GM21576 (cell line): ENCODE results near the gene PSMD9.
"Not testable (repeated sequence)": the region's sequence is repeated elsewhere in the genome, so short reads cannot be mapped to it uniquely, and the experiment has no call there.

ENCODE experiments used
- ATAC-seq: cut with Tn5 transposase; IDR thresholded peaks from one replicate; pipeline ENCODE4 v1.9.1; 2021; ENCODE audit warnings: mild to moderate bottlenecking, moderate library complexity; ENCODE audit not compliant: unreplicated experiment

Gene PSMD9

DNA sequence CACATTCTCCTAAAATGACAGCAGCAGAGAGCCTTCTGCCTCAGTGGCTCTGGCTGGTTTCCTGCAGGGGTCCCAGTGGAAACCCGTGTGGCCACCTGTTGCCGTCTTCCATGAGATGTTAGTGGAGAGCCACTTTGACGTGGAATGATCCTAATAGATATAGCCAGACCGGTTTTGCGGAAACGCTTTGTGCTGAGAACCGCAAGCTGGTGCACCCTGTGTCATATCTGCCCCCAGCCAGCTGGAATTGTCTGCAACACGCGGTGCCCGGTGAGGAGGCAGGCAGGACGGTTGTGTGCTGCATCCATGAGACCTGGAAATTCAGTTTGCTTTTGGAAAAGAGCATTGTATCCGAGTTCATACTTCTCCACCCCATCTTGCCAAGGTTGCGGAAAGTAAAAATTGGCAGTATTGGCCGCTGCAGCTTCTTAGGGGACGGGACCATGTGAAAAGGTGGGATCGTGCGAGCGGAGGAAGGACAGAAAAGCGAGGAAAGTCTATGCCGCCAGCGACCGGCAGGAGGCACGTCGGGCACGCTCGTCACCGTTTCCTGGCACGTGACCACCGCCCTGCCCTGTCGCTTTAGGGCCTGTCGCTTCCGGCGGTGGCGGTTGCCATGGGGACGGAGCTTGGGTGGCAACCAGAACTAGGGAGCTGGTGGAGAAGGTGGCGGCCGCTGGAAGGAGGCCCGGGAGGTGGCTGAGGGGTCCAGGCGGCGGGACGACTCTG is 29.5 kb downstream of the PSMD9 start, which contains the start of gene CFAP251:
Gene CFAP251 (plus strand): TSS at position 643 of the 729 bp plus-strand sequence. CDS start 2,714 bp downstream, outside the sequence.
- ATAC-seq, result peak; percentile 90

DNA sequence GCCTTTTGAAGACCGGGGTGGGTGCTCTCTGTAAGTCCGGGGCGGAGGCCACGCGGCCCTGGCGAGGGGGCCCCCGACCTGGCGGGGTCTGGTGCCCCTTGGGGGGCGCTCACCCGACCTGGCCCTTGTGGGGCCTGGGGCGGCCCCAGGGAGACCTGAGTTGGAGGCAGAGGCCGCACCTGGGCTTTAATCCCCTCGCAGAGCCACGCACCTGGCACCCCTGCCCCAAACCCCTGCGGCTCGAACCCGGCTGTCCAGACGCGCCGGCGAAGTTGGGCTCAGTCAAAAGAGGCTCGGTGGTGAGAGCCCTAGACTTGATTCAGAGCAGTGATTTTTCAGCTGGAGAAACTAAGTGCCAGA is 30.1 kb downstream of the PSMD9 start:
- no peak for ATAC-seq

DNA sequence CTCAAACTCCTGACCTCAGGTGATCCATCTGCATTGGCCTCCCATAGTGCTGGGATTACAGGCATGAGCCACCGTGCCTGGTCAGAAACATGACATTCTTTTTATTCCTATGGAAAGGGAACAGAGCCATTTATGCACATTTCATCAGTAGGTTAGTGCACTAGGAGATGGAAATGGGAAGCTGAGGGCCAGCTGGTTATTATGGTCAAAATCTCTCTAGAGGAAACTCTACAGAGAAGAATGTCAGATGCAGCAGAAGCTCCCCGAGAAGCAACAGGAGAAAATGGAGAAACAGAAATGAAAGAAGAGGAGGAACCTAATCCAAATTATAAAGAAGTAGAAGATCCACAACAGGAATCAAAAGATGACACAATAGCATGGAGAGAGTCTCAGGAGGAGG is 32.5 kb downstream of the PSMD9 start:
- ATAC-seq, result no peak

DNA sequence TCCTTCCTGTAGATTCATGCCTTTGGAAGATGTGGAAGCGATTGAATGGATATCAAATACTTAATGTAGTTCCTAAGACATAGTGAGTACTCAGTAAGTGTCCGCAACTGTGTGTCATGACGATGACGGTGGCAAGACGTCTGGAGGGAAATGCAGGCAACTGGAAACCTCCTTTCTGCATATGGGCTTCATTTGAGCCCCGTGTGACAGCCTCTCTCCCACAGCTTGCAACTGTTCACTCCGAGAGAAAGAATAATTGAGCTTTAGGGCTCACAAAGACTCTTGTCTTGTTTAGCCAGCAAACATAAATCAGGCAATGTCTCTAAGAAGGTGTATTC is 36.7 kb downstream of the PSMD9 start:
- ATAC-seq, result no peak

DNA sequence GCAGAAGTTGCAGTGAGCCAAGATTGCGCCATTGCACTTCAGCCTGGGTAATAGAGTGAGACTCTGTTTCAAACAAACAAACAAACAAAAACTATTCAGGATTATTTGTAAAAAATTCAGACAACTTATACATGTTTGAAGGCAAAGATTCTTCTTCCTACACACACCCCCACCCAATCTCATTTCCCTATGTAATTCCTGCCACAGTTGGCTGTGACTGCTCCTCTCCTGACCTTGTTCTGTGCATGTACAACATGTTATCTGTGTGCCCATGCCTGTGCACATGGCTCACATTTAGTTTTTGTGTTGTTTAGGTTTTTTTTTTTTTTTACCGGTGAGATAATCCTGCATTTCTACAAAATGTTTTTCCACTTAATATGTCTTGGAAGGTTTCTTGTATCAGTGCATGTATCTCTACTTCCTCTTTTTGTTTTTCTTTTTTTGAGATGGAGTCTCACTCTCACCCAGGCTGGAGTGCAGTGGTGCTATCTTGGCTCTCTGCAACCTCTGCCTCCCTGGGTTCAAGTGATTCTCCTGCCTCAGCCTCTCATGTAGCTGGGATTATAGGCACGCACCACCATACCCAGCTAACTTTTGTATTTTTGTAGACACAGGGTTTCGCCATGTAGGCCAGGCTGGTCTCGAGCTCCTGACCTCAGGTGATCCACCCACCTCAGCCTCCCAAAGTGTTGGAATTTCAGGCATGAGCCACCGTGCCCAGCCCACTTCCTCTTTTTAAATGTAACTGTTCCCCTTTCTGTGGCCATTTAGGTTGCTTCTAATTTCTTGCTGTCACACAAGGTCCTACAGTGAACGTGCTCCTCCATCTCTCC is 38.5 kb downstream of the PSMD9 start:
- ATAC-seq, result no peak

DNA sequence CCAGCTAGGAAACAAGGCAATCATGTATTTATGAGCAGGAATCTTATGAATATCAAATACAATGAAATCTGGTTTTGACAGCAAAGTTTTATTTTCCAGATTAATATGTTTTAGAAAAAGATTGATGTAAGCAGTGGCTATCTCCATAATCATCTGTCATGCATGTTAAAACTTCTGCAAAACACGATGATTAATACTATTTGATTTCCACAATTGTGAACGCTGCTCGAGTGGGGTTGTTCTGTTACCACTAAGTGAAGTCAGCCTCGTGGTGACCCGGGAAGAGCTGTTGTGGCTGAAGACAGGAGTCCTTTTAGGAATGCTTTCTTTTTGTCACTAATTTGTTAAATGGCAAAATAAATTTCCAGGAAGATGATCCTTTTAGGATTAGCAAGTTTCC is 39.2 kb downstream of the PSMD9 start:
- no peak for ATAC-seq

DNA sequence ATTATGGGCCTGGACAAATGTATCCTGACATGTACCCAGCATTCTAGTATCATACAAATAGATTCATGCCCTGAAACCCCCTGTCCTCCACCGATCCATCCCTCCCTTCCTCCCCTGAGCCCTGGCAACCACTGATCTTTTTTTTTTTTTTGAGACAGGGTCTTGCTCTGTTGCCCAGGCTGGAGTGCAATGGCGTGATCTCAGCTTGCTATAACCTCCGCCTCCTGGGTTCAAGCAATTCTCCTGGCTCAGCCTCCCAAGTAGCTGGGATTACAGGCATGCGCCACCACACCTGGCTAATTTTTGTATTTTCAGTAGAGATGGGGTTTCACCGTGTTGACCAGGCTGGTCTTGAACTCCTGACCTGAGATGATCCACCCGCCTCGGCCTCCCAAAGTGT is 41.0 kb downstream of the PSMD9 start:
- not testable (repeated sequence) for ATAC-seq

DNA sequence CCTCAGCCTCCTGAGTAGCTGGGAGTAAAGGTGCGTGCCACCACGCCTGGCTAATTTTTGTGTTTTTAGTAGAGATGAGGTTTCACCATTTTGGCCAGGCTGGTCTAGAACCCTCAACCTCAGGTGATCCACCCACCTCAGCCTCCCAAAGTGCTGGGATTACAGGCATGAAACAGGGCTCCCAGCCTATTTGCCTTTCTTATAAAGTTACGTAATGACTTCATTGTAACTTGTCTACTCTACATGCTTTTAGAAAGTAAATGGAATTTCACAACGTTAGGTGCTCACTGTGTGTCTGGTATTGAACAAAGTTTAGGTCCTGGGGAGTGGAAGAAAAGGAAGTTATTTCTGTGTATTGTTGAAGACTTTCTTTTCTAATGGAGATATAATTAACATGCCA is 42.3 kb downstream of the PSMD9 start:
- ATAC-seq, result no peak

DNA sequence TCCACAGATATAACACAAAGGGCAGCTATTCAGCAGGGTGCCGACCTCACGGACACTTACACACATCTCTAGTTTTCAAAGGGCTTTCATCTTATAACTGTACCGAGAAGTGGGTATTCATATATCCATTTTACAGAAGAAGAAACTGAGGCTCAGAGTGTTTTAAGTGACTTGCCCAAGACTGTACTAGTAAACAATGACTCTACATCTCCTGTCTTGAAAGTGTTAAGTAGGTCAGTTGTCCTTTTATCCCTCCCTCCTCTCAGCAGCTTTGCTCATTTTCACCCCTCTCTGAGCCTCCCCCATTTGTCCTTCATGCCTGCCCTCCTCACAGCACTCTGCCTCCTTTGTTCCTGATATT is 43.6 kb downstream of the PSMD9 start:
- ATAC-seq, result no peak

DNA sequence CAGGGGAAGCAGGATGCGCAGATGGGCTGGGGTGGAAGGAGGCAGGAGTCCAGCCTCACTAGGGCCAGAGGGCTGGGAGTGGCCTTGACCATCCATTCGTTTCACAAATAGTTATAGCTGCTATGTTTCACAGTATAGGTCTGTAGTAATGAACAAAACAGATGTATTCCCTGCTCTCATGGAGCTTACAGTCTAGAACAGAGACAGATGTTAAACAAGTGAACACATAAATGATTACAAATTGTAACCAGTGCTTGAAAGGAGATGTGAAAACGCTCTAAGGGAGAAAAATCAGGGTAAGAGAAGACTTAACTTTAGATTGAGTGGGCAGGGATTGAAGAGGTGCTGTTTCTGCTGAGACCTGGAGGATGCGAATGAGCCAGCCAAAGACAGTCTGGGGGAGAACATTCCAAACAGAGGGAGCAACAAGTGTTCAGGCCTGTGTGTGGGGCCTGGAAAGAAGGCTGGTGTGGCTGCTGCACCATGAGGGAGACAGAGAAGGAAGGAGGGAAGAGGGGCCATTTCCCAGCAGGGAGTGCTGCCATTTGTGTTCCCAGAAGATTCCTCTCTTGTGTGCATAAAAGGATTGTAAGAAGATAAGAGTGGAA is 44.4 kb downstream of the PSMD9 start:
- no peak for ATAC-seq

DNA sequence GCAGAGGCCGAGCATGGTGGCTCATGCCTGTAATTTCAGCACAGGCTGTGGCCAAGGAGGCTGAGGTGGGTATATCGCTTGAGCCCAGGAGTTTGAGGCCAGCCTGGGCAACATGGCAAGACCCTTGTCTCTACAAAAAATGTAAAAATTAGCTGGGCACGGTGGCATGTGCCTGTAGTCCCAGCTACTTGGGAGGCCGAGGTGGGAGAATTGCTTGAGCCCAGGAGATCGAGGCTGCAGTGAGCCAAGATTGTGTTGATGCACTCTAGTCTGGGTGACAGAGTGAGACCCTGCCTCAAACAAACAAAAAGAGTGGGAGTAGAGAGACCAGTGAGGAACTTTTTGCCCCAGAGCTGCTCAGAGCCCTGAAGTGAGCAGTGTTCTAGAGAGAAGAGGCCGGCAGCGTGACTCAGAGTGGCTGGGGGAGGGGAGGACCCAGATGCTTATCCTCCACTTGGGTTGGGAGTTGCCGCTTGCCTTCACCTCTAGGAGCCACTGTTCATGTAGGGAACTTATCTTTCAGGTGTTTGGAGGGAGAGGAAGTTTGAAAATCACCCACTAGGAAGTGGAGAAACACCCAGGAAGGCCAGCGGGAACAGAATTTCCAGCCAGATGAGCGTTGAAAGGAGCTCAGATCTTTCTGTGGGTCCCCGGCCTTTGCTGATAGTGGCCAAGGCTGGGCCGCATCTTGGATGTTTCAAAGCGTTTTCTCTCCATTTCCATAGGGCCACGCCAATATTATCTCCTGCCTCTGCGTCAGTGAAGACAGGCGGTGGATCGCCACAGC is 45.1 kb downstream of the PSMD9 start:
- no peak for ATAC-seq

DNA sequence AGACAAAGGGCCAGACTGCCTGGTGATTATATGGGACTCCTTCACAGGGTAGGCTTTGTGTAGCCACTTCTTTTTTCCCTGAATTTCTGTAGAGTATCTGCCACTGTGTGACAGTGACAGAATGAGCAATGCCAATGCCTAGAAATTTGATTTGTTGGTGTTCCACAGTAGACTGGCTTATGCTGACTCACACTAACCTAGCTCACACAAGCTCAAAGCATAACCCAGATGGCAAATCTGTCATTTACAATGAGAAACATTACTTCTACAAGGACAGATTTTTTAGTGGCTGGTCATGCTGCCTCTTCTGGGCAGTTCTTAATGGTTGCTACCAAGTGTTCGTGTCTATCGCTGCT is 45.7 kb downstream of the PSMD9 start:
- ATAC-seq, result no peak

DNA sequence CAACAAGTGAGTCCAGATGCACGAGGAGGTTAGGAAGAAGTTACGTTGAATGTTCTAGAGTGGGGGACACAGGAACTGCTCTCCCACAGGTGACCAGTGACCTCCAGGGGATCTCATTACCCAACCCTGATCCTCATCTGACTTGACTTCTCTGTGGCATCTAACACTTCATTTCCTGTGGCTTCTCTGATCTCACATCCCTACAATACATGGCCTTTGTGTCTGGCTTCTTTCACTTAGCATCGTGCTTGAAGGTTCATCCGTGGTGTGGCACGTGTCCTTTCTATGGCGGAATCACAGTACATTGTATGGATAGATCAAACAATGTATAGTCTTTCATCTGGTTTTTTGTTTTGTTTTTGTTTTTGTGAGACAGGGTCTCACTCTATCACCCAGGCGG is 49.1 kb downstream of the PSMD9 start:
- no peak for ATAC-seq

DNA sequence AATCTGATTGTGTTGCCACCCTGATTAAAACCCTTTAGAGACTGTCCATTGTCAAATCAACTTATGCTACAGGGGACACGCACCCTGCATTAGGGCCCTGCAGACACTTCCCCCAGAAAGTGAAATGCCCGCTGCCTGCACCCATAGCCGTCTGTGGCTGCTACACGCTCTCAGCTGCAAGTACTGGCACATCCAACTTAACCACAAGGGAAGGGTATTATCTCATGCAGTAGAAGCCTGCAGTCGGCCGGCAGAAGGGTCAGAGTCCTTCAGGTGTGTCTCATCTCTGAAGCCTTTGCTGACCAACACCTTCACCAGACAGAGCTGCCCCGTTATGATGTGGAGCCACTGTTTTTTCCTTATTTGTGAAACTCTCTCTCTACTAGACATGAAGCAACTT is 50.6 kb downstream of the PSMD9 start:
- no peak for ATAC-seq

DNA sequence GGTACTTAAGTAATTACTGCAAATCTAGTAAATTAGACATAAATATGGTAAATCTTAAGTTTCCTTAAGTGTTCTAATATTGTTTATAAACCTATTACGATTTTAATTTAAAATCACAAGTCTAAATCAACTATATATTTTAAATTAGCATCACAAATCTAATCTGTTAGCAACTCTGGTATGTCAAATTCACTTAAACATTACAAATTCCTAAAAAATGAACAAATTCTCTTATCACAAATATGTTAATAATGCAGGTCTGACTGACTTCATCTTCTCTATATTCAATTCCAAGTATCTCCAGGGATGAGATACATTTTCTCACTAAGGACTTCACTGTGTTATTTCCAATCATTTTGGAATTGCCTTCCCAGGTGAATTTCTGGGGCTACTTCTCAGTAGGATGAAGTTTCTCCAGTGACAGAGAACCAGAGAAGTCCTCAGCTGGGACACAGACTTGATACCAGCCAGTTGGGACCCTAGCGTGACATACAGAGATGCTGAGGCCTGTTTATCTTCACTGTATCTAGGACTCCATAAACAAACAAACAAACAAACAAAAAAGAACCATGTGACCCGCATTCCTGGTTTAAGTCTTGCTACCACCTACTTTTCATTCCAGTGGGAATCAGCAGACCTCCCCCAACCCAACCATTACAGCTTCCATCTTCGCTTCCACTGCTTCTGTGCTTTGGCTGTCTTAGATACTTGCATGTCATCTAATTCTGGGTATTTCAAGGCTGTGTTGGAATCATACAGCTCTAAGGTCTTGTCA is 51.6 kb downstream of the PSMD9 start:
- ATAC-seq, result no peak

DNA sequence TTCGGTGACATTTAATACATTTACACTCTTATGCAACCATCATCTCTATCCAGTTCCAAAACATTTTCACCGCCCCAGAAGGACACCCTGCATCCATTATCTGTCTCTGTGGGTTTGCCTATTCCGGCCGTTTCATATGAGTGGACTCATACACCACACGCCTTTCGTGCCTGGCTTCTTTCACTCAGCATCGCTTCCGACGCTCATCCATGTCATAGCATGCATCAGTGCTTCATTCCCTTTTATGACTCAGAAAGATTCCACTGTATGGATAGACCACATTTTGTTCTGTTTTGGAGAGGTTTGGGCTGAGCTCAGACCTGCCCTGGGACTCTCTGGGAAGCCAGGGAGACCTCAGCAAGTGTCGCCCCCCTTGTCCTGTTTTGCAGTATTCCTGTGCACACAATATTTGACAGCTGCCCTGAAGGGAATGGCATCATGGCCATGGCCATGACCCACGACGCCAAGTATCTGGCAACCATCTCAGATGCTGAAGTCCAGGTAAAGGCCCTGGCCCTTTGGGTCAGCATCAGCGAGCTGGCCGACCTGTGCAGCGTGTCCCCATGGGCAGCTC is 53.6 kb downstream of the PSMD9 start:
- no peak for ATAC-seq

DNA sequence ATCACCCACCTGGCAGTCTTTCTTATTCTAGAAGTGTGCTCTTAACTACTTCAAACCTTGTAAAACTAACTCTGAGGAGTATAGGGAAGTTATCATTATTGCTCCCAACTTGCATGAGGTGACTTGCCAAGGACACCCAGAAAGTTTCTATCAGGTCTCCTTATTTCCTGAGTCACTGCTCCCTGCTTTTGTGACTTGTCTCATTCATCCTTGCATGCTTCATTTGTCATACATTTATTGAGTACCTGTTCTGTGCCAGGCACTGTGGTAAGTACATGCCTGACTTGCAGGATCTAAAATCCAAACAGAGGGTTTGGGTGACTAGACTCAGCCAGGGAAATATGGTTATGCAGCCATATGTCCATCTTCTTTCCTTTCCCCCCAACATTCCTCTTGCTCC is 55.3 kb downstream of the PSMD9 start:
- no peak for ATAC-seq

DNA sequence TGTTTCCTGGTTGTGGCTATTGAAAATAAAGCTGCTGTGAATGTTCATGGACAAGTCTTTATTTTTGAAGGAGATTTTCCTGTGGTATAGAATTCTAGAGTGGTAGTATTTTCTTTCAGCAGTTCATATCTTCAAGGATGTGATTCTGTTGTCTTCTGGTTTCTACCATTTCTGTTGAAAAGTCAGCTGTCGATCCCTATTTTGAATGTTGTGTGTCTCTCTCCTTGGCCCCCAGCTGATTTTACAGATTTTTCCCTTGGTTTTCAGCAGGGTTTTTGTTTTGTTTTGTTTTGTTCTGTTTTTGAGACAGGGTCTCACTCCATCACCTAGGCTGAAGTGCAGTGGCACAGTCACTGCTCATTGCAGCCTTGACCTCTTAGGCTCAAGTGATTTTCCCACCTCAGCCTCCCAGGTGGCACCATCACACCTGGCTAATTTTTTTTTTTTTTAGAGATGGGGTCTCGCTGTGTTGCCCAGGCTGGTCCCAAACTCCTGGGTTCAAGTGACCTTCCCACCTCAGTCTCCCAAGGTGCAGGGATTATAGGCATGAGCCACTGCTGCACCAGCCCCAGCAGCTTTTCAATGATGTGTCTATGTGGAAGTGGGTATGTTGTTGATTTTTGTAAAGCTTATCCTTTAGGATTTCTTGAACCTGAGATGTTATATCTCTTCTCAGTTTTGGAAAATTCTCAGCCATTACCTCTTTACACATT is 57.9 kb downstream of the PSMD9 start:
- ATAC-seq, result no peak

DNA sequence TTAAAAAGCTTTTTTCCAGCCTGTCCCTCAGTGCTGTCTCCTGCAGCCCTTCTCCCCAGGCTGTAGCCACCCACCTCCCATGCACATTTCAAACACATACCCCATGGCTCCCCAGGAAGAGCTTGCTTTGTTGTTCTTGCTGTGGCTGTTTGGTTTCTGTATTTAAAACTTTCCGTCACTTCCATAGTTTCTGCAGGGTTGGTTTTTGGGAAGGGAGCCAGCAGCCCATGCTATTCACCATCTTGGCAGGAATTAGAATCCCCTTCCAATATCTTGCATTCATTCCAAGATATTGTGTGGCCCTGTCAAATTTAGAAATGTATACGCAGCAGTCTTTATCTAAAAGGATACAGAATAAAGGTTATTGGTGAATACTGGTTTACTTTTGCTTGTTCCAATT is 59.4 kb downstream of the PSMD9 start:
- no peak for ATAC-seq
